SIG-M5 (cell line): ENCODE data around the gene CFAP92.
A peak's percentile ranks its signal among the peaks of the same experiment; 100 is the strongest.

Source experiments
- DNase-seq: peaks from one replicate; lab custom pipeline; 2025; lab: John Stamatoyannopoulos, UW

CFAP92 gene

DNA sequence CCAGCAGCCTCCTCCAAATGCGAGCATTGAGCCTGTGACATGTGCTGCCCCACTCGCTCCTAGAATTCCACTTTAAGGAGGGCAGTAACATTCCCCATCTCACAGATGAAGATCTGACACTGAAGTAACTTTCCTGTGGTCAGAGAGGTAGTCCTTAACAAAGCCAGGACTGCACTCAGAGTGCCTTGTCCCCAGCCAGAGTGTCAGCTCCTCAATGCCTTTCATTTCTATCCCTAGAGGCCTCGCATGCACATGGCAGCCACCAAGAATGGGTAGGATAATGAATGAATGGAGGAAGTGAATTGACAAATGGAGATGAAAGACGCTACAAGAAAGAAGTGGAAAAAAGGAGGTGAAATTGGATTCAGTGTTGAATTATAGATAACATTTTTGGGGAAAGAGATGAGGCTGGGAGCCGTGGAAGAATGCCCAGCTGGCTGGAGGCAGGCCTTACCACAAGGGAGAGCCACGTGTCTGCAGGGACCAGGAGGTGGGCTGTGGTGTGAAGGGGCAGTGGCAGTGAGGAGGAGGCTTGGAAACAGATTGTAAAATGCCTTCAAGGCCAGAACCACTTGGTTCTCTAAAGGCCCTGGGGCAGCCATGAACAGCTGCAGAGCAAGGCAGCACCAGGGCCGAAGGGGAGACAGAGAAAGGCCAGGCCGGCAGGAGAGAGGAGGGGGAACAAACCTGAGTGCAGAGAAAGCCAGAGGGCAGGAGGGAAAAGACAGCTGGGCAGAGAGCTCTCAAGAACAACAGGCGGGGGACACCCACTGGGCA, 10.4 kb downstream of the CFAP92 start:
- no peak for DNase-seq

DNA sequence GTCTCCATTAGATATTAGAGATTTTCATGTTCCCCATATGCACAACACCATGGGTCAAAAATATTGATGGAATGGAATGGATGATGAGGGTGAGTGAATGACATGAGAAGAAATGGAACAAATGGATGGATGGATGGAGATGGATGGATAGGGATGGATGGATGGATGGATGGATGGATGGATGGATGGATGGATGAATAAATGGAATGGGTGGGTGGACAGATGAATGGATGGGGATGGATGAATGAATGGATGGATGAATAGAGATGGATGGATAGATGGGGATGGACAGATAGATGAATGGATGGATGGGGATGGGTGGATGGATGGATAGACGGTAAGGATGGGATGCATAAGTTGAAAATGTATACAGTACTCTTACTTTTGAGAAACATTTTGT, 18.6 kb downstream of the CFAP92 start:
- DNase-seq, result no peak

DNA sequence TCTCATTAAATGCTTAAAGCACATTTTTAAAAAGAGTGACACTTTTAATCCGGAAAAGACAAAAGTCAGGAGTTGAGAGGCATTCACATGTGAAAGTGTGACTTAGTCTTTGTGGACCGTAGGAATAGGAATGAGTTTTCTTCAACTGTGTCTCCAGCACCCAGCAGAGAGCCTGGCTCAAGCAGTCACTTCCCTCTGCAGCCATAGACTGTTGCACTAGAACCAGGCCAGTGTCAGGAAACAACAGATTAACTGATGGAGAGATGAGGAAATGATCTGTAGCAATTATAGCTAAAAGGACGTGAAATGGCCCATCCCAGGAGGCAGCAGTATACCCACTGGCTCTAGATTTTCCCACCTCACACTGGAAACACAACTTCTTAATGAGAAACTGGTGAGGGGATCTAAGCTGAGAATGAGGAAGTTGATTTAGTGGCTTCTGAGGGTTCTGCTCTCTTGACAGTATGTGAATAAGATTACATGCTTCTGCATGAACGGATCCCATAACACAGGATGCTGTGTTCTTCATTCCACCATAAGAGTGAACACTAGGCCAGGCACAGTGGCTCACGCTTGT, 19.8 kb downstream of the CFAP92 start:
- DNase-seq, result peak; percentile 86

DNA sequence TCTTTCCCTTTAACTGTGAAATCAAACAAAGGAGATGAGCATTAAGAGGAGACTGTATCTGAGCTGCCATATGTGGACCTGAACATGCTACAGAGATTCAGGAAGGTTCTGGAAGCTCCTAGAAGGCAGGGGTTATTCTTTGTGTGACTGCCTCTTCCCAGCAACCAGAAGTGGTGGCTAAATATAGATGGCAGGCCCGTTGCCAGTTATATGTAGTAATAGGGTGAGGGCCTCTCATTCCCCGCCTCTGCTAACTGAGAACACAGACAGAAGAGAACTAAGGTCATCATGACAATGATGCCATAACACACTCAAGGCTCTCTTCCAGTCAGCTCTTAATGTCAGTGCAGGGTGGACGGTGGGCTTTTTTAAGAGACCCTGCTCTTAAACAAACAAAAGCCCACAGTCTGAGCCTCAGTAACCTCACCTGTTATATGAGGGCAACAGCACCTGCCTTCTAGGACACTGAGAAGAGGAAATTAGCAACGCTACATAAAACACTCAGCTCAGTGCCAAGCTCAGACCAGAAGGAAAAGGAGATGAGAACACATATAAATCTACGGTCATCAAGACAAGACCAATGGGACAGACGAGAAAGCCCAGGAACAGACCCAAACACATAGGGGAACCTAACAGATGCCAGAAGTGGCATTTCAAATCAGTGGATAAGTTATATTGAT, 22.3 kb downstream of the CFAP92 start:
- no peak for DNase-seq

DNA sequence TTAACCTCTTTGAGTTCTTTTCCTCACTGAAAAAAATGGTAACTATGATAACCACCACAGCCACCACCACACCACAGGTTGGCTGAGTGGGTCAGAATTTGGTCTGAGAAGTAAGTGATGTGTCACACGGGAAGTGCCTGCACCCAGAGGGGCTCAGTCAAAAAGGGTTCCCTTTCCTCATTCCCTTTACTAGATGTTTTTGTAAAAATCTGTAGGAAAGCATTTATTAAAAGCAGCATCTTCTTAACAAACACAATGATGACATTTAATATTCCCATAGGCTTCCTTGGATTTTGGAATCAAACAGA, 23.2 kb downstream of the CFAP92 start:
- no peak for DNase-seq

DNA sequence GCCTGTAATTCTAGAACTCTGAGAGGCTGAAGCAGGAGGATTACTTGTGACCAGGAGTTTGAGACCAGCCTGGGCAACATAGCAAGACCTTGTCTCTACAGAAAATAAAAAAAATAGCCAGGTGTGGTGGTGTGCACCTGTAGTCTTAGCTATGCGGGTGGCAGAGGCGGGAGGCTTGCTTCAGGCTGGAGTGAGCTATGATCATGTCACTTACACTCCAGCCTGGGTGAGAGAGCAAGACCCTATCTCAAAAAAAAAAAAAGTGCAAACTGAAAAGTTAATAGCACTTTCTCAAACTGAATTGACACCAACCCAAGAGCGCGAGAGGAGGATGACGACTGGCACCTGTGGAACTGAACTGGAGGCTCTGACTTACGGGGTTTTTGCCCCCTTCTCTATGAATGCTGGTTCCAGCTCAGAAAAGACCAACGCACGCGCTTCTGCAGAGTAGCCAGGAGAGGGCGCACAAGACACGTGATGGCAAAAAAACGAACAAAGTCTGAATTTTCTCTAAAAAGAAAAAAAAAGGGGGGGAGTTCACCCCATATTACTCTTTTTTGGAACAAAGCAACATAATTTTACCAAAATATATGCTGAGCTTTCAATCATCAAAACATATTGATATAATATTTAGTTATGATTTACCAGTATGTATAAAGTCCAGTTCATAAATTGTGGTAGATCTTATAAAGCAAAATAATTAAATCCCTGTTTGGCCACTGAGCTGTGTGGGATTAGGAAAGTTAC, 23.7 kb downstream of the CFAP92 start:
- DNase-seq, result no peak

DNA sequence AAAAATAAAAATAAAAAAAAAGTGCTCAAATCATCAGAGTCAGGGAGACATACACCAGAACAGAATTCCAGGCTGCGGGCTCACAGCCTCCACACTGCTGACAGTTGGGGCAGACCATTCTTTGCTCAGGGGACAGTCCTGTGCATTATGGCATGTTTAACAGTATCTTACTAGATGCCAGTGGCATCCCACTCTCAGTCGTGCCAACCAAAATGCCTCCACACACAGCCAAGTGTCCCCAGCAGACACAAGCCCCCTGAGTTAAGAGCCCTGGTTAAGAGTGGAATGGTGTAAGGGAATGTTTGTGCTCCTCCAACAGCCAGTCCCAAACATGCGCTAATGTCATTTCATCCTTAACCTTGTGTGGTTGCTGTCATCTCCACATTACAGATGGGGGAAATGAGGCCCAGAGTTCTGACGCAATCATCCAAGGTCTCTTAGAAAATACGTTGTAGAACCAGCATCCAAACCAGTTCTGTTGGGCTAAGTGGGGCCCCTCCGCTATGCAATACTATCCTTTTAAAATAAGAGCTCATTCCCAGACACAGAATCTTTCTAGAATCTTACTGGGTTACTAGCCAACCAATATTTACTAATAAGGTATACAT, 26.0 kb downstream of the CFAP92 start:
- DNase-seq, result no peak

DNA sequence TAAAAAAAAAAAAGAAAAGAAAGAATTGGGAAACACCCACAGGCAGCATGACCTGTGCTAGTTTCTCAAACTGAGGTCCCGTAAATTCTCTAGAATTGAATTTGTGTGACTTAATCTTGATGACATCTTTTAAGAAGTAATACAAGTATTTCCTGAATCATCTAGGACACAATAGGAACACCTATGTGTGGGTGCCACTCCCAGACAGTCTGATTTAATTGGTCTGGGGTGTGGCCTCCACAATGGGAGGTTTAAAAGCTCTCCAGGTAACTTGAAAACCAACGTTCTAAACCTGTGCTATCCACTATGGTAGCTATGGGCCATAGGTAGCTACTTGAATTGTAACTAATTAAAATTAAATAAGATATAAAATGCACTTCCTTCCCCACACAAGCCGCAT, 28.1 kb downstream of the CFAP92 start:
- no peak for DNase-seq

DNA sequence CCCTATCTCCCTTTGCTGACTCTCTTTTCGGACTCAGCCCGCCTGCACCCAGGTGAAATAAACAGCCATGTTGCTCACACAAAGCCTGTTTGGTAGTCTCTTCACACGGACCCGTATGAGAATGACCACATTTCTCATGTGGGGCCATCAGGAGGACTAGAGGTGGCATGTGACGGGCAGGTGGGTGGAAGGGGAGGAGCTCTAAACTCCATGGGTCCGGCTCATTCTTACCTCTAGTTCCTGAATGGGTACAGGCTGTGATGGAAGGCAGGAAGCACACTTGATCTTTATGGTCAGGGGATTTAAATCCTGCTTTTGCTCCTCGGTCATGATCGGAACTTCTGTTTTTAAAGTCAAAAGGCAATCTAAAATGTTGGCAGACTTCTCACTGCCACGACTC, 28.6 kb downstream of the CFAP92 start:
- no peak for DNase-seq

DNA sequence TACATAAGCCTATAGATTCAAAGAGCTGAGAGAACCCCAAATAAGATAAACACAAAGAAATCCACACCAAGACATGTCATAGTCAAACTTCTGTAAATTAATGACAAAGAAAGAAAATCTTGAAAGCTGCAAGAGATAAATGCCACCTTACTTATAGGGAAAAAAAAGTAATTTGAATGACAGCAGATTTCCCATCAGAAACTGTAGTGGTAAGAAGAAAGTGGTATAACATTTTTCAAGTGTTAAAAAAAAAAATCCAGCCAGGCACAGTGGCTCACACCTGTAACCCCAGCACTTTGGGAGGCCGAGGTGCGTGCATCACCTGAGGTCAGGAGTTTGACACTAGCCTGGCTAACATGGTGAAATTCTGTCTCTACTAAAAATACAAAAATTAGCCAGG, 37.4 kb downstream of the CFAP92 start:
- no peak for DNase-seq

DNA sequence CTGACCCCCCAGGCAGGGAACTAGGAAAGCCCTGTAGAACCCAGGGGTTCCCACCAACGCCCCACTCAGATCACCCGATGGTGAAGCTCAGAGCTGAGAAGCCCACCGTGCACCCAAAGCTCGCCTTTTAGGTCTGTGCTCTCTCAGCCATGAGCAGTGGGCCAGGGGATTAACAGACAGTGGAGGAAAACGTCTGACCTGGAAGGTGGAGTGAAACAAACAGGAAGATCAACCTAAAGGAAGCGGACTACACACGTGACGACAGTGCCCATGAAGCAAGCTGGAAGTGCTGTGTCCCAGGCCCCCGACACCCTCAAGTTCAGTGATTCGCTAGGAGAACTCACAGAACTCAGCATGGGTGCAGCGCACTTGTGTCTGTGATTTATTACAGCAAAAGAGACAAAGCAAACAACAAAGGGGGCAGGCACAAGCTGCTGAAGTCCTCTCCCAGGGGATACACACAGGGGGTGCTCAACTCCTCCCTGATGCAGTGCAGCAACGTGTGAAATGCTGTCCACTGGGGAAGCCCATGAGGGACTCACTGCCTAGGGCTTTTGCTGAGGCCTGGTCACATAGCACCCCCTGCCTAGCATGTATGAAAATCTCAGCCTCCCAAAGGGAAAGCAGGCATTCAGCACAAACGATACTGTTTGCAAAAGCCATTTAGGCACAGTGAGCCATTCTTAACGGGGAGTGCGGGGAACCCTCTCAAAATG, 43.5 kb downstream of the CFAP92 start:
- no peak for DNase-seq

DNA sequence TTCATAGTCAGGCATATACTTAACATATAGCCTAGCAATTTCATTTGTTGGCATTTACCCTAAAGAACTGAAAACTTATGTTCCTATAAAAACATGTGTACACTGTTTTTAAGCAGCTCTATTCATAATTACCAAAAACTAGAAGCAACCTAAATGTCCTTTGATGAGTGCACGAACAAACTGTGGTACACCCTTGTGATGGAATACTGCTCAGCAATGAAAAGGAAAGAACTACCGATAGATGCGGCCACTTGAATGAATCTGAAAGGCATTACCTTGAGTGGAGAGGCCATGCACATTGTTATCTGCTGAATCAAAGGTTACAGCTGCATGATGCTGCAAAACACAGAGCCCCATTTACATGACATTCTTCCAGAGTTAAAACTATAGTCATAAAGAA, 44.7 kb downstream of the CFAP92 start:
- no peak for DNase-seq

DNA sequence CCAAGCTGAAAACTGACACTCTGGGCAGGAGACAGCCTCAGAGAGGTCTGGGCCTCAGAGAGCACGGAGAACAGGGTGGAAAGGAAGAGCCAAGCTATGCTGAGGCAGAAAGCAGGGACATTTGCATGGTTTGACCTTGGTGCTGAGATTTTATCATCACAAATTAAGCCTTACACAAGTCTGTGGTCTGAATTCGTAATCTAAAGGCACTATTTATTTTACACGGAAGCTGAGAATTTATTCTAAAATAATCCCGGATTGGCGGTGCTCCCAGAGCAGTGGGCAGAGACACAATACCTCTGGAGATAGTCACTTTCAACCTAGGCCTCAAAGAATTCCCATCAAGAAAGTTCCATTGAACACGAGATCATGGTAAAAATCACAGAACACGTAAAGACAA, 47.5 kb downstream of the CFAP92 start:
- no peak for DNase-seq

DNA sequence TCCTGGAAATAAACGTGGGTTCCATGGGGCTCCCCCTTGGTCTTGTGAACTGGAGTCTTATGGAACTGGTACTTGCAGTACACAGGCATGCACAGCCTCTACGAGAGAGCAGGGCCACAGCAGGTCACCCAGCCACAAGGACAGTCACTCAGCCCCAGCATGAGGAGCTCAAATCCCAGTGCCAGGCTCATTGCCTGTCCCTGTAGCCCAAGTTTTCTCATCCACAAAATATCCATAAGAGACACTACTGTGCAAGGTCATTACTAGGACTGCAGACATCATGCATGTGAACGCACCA, 48.0 kb downstream of the CFAP92 start:
- no peak for DNase-seq

DNA sequence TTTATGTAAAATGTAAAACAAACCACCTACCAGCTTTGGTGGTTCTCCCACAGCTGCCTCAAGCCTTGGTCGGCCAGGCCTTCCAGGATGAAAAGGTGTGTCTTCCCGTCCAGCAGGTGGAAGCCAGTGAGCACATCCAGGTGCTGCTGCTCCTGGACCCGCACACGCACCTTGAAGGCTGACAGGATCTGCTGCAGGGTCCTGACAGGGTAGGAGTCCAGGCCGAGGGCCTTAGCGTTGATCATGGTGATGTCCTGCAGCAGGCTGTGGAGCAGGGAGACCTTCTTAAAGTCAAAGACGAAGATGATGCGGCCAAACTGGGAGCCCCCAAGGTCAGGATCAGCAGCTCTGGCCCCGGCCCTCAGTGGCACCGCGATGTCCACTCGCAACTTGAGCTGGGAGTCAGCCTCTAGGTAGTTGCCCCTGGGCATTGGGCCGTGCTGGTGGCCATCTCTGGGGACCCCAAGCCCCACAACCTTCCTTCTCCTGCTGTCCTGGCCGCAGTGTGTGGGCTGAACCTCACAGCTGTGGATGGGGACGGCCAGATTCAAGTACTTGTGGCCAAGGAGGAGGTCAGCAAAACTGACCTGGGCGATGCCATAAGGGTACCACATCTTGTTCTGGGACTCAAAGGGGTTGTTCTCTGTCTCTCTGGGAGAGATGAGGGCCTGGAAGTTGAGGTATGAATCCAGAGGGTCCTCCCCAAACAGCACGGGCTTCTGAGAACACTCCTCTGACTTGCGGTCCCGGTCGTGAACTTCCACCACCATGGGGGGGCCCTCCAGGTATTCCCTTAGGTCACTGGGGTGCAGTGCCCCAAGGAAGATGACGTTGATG, 48.6 kb downstream of the CFAP92 start:
- DNase-seq, result no peak

DNA sequence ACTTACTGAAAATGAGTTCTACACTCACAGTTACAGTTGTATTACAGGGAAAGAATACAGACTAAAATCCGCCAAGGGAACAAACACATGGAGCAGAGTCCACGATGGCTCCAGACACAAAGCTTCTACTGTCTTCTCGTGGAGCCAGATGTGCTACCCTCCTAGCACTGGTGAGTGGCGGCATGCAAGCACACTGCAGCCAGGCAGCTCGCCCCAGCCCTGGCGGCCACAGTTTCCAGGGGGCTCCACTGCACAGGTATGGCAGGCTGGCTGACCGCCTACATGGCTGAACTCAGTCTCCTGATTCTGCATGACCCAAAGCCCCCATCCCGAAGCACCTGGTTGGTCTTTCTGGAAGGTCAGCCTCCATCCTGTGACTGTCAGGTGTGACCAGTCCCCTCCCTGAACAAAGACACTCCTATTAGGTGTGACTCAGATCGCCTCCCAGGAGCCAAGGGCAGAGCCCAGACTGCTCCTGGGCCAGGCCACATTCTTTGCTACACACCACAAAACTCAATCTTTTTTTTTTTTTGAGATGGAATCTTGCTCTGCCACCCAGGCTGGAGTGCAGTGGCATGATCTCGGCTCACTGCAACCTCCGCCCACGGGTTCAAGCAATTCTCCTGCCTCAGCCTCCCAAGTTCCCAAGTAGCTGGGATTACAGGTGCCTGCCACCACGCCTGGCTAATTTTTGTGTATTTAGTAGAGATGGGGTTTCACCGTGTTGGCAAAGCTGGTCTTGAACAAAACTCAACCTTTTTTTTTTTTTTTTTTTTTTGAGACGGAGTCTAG, 51.5 kb downstream of the CFAP92 start:
- DNase-seq, result no peak

DNA sequence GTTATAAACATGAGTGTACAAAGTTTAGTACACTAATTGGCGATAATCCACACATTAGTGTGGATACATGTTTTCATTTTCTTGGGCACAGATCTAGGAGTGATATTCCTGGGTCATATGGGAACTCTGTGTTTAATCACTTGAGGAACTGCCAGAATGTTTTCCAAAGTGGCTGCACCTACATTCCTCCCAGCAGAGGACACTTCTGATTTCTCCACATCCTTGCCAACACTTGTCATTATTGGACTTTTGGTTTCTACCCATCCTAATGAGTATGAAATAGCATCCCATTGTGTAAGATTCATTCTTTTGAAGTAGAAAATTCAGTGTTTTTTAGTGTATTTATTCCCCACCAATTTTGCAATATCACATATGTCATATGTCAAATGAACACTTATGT, 53.6 kb downstream of the CFAP92 start:
- no peak for DNase-seq

DNA sequence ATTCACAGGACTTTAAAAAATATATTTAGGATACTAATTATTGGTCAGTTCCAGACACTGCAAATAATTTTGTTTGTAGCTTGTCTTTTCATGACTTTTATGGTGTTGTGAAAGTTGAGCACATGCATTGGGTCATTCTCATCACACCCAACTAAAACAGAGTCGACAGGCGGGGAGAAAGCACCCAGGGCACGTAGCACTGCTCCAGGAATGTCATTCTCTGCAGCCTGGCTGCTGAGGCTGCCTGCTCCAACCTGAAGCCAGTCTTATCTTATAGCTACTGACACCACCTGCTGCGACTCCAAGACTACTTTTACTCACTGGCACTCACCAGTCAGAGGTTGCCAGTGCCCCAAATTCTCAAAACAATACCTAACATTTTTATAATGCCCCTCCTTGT, 57.5 kb downstream of the CFAP92 start:
- DNase-seq, result no peak

DNA sequence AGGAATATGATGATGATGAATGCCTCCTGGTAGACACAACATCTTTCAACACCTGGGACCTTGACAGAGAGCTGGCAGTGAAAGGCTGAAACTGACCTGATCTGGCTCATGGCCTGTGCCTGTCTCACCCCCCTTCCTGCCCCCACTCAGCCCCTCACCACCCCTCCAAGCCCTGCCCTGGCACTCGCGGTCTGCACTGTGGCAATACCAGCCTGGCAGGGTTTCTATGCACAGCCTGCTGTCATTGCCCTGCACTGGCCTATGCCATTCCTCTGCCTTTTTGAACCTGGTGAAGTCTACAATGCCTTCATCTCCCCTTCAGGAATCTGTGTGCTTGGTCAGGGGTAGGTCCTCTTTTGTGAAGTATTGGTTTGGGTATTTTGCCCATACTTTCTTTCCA, 58.0 kb downstream of the CFAP92 start:
- DNase-seq, result no peak

DNA sequence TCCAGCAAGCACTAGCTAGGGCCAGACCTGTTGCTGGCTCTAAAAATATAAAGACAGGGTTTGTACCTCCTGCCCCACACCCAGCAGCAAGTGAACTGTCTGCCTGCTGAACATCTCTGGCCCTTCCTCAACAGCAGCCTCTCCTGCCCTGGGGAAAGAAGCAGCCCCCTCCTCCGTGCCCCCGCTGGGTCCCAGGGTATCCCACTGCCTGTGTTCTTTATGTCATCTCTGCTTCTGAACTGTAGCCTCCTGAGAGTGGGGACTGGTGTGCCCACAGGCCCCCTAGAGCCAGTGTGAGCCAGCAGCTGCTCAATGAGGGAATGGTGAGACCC, 60.0 kb downstream of the CFAP92 start:
- no peak for DNase-seq
